Measurements from ENCODE around the gene ADARB1.

- TF ChIP-seq EZH2phosphoT487 (IDR thresholded peaks at IDR 0.05; ENCODE audit: borderline replicate concordance, low read depth, low read length) (no peak), CTCF (conservative IDR thresholded peaks at IDR 0.05; ENCODE audit: low read length) (no peak)
These were observed 167.0 kb downstream of the ADARB1 start for GRCh38 chr21:45241357-45241756.

All from OCI-LY7 (cell line).